NCI-H2029 (cell line): ENCODE measurements around the gene REM2.

Source experiments
- DNase-seq: peaks from one replicate; lab custom pipeline; 2025; lab: John Stamatoyannopoulos, UW

REM2 gene

DNA sequence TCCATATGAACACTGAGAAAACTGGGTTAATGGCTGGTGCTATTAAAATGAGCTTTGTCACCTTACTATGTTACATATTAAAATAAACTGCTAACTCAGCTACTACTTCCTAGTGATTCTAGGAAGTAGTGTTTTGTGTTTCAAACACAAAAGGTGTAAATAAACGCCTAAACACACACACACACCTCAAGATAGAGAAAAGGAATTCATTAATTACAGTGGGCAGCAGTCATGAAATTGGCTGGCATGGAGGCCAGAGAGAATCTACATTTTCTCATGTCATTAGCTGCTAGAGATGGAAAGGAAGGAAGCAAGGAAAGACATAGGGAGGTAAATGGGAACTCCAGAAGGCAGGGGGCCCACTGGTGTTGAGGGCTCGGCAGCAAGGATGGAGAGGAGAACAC is 46.9 kb downstream of the REM2 start:
- no peak for DNase-seq

GRCh38 chr14:22932146-22932545 is 49.1 kb downstream of the REM2 start:
- DNase-seq = no peak

DNA sequence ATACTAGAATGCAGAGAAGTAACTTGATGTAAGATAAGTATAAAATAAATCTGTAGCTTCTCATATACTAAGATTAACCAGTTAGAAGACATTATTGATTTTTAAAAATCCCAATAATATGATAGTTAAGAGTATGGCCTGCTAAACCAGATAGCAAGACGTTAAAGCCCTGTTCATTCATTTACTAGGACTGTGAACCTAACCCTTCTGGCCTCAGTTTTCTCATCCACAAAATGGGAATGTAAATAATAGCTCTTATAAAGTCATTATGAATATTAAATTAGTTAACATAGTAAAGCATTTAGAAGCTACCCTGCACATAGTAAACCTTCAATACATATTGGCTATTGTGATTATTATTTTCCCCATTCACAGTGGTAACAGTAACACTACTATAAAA is 52.1 kb downstream of the REM2 start:
- no peak for DNase-seq
